Renal cortical epithelial cell (primary cell): ENCODE results near the gene NXNL1. TPM values are rescaled to one million over a fixed set of nuclear protein-coding genes. Genes with fewer than 3 reads are reported as not detected.
"Not testable (repeated sequence)": the region's sequence is repeated elsewhere in the genome, so short reads cannot be mapped to it uniquely, and the experiment has no call there.

Experiments
- DNase-seq: peaks from one replicate; pipeline ENCODE4 v3.0.0-alpha.2; 2011; ENCODE audit warnings: low read depth
- total RNA-seq: library from RNA; depleted of rRNA; stranded (reverse); fragments of >200 nt; gene quantifications from 2 replicates; pipeline ENCODE4 v1.2.3, GENCODE V29; 2014

Gene NXNL1
- total RNA-seq, 1 donor from 2014 or later = not detected

DNA sequence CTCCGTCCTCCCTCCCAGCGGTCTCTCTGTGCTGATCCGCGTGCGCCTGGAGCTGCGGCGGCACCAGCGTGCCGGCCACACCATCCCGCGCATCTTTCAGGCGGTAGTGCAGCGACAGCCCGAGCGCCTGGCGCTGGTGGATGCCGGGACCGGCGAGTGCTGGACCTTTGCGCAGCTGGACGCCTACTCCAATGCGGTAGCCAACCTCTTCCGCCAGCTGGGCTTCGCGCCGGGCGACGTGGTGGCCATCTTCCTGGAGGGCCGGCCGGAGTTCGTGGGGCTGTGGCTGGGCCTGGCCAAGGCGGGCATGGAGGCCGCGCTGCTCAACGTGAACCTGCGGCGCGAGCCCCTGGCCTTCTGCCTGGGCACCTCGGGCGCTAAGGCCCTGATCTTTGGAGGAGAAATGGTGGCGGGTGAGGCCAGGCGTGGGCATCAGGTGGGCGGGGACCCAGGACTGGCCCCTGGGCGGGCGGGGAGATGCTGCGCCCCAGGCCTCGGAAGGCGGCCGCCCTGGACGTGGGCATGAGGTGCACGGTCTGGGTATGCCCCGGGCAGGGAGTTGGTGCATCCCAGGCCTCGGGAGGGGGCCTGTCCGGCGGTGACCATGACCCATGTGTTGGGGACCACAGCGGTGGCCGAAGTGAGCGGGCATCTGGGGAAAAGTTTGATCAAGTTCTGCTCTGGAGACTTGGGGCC lies 26.0 kb upstream of the NXNL1 start:
- DNase-seq = no peak

DNA sequence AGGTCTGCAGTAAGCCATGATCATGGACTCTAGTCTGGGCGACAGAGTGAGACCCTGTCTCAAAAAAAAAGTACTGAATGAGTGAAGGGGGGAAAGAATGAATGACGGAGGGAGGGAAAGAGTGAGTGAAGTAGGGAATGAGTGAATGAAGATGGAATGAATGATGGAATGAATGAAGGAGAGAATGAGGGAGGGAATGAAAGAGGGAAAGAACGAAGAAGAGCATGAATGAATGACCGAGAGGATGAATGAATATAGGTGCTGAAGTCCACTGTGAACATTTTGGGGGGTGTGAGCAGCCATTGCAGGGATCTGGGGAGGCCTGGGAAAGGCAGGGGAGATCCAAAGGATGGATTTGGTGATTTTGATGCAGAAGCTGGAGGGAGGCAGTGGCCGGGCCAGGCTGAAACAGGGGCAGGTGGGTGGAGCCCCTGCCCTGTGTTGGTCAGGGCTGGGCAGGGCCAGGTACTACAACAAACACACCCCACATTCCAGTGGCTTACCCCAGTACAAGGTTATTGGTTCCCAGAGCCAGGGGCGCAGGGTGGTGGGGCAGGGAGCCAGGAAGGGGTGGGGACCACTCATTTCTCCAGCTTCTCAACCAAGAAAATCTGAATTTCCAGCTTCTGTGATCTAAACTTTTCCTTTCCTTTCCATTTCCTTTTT lies 23.9 kb upstream of the NXNL1 start:
- no peak for DNase-seq

- DNase-seq = no peak
Observed at GRCh38 chr19:17483605-17484002, 22.9 kb upstream of the NXNL1 start.

DNA sequence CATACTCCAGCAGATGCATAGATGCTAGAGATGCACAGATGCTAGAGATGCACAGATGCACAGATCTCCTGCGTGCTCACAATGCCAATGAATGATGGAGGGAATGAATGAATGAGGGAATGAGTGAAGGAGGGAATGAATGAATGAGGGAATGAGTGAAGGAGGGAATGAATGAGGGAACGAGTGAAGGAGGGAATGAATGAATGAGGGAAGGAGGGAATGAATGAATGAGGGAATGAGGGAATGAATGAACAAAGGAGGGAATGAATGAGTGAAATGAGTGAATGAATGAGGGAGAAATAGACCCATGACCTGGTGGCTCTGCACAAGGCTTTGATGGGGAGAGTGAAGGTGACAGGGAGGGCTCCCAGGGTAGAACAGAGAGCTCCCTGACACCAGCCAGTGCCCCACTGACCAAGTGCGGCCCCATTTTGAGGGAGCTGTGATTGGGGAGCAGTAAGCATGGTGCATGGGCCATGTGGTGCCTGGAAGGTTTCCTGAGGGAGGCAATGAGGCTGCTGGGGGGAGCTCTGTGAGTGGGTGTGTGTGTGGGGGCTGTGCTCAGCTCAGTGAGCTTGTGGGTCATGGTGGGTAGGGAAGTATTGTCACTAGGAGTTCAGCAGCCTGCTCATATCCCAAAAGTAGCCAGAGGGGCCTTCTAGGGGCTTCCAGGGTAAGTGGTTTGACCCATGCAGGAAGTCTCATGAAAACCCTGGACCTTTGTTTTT lies 22.3 kb upstream of the NXNL1 start:
- no peak for DNase-seq

DNA sequence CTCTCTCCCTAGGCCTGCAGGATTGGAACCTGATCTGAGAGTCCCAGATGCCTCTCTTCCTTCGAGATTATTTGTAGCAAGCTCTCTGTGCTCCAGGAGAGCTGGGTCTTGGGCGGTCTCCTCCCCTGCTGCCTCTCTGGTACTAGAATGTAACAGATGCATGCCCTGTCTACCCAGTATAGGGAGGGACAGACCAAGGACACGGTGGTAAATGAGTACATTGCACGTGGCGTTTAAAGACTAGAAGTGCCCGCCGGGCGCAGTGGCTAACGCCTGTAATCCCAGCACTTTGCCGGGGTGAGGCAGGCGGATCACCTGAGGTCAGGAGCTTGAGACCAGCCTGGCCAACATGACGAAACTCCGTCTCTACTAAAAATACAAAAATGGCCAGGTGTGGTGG lies 21.3 kb upstream of the NXNL1 start:
- DNase-seq = no peak

DNA sequence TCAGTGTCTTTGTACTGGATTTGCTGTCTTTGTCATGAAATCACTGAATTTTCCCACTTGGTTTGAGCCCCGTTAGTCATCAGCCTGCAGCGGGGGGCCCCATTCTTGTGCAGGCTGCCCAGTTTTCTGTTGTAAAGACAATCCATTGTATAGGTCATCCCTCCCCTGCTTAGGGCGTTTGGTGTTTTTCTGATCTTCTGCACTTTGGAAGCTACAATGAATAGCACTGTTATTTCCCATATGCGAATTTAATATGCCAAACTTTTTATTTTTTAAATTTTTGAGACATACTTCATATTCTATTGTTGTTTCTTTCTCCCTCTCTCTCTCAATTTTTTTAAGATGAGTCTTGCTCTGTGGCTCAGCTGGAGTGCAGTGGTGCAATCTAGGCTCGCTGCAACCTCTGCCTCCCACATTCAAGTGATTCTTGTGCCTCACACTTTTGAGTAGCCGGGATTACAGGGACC lies 18.6 kb upstream of the NXNL1 start:
- no peak for DNase-seq

GRCh38 chr19:17475541-17476115 lies 14.9 kb upstream of the NXNL1 start:
- no peak for DNase-seq

- DNase-seq = not testable (repeated sequence)
Observed at GRCh38 chr19:17475011-17475540, 14.3 kb upstream of the NXNL1 start.

DNA sequence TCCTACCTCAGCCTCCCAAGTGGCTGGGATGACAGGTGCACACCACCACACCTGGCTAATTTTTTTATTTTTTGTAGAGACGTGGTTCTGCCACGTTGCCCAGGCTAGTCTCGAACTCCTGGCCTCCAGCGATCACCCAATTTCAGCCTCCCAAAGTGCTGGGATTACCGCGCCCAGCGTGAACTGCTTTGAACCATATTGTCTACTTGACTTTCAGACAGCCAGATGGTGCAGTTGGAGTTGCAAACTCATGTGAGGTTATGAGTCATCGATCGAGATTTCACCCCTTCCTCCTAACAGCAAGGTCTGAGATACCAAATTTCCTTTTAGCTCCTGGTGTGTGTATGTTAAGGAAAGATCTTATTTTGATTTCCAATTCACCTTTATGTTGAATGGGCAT lies 12.3 kb upstream of the NXNL1 start:
- peak; percentile 57 for DNase-seq

GRCh38 chr19:17471410-17472125 lies 10.8 kb upstream of the NXNL1 start:
- DNase-seq = no peak

DNA sequence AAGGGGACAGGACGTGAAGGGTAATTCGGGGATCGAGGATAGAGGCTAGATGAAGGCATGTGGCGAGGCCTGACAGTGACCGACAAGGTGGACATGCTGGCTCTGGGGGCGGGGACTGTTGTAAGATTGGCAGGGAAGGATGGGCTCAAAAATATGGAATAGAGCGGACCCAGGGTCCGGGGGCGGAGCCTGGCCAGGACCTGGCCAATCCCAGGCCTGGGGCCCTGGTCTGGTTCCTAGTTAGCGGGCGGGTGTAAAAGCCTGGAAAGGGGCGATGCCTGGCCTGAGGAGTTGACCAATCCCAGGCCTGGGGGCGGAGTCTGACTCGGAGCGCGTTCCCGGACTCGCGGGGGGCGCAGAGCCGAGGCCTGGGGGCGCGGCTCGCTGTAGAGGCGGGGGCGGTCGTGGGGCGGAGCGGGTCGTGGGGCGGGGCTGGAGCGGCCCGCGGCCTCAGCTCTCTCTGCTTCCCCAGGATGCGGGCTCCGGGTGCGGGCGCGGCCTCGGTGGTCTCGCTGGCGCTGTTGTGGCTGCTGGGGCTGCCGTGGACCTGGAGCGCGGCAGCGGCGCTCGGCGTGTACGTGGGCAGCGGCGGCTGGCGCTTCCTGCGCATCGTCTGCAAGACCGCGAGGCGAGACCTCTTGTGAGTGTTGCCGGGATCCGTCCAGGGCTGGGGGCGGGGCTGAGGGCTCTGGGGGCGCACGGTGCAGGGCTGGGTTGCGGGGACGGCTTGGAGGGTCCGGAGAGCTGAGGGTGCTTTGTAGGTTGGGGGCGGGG lies 9.5 kb upstream of the NXNL1 start, which contains the start of gene SLC27A1:
SLC27A1 (plus strand) TSS at position 457 of the 774 bp plus-strand sequence; CDS start at position 474, 17 bp downstream.
- DNase-seq = peak; percentile 95

- peak; percentile 81 for DNase-seq
Observed at GRCh38 chr19:17469481-17470067, 8.8 kb upstream of the NXNL1 start.

DNA sequence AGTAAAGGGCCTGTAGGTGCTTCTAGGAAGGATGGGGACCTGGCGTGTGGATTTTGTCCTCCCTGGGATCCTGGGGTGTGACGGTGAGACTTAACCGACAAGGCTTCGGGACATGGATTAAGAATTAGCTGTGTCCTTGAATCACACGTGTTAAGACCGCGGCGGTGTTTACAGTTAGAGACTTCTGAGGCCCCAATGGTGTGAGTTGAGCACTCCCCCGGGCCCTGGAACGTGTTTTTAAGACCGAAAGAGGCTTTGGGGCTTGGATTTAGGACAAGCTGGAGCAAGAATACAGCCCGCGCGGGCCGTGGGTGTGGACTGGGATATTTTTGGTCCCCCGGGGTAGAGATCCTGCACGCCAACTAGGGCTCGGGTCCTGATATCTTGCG lies 8.4 kb upstream of the NXNL1 start:
- DNase-seq = peak; percentile 16

- no peak for DNase-seq
Observed at GRCh38 chr19:17468302-17469091, 7.8 kb upstream of the NXNL1 start.

DNA sequence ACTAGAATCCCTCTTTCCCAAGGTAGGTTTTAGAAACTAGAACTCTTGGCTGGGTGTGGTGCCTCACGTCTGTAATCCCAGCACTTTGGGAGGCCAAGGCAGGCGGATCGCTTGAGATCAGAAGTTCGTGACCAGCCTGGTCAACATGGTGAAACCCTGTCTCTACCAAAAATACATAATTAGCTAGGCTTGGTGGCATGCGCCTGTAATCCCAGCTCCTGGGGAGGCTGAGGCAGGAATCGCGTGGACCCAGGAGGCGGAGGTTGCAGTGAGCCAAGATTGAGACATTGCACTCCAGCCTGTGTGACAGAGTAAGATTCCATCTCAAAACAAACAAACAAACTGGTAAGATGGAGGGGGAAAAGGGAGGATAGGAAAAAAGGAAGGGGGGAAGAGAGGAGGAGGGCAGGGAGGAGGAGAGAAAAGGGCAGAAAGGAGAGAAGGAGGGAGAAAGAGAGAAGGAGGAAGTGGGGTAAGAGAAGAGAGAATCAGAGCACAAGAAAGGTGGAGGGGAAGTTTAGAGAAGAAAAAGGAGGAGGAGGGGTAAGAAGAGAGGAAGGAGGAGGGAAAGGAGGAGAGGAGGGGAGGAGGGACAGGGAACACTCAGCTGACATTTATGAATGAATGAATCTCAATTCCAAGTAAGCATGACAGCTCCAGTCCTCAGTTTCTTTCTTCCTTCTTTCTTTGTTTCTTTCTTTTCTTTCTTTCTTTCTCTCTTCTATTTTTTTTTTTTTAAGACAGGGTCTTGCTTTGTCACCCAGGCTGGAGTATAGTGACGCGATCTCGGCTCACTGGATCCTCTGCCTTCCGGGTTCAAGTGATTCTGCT lies 7.0 kb upstream of the NXNL1 start:
- DNase-seq = no peak

- no peak for DNase-seq
Observed at GRCh38 chr19:17466487-17466850, 5.7 kb upstream of the NXNL1 start.

- no peak for DNase-seq
Observed at GRCh38 chr19:17458970-17459369, 1.8 kb downstream of the NXNL1 start.

DNA sequence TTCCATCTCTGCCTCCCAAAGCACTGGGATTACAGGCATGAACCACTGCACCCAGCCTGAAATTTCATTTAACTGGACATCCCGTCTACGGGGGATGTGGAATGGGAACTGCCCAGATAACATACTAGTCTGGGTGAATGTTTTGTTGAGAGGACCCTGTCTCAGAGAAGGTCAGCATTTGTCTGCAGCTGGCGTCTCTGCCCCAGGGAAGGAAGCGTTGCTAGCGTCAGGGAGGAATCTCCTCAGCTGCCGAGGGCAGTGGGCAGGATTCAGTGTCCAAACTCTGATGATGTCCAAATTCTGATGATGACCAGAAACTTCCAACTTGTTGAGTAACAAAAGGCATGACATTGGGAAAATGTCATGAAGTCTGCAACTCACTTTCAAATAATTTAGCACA lies 3.1 kb downstream of the NXNL1 start:
- DNase-seq = no peak

- DNase-seq = no peak
Observed at GRCh38 chr19:17456127-17456526, 4.6 kb downstream of the NXNL1 start.
